Activated T-cell treated with anti-CD3 and anti-CD28 coated beads, Interleukin-2, amount 50 U/mL, for 72 hours (primary cell): Measurements from ENCODE around the gene BLCAP. TPM values are rescaled to one million over a fixed set of nuclear protein-coding genes. Genes with fewer than 3 reads are reported as not detected.

Source experiments
- ATAC-seq, 2 donors: fragments of 150-1000 bp; cut with Tn5 transposase; replicated peaks in 1 of 2; 2 replicates each; pipeline ENCODE4 v1.10.0; 2021; ENCODE audit warnings: moderate library complexity in 2 of 2, mild to moderate bottlenecking in 1 of 2
- DNase-seq, 2 donors: peaks; one replicate each; pipeline ENCODE4 v3.0.0; 2021 to 2022; ENCODE audit warnings: mixed read lengths in 1 of 2
- H3K27ac Mint-ChIP-seq: one replicate; pipeline ENCODE4 v1.8.0; 2022; ENCODE audit warnings: mild to moderate bottlenecking, moderate library complexity, mixed read lengths
- H3K27me3 Mint-ChIP-seq: one replicate; pipeline ENCODE4 v1.8.0; 2022; ENCODE audit warnings: low read depth, mixed read lengths
- H3K36me3 Mint-ChIP-seq, 2 donors: one replicate each; pipeline ENCODE4 v1.8.0; 2022; ENCODE audit warnings: mixed read lengths in 2 of 2, mild to moderate bottlenecking in 1 of 2; ENCODE audit not compliant: insufficient read depth in 2 of 2
- H3K4me1 Mint-ChIP-seq: one replicate; pipeline ENCODE4 v1.8.0; 2022; ENCODE audit warnings: low read depth, mixed read lengths
- H3K4me3 Mint-ChIP-seq, 2 donors: one replicate each; pipeline ENCODE4 v1.8.0; 2022; ENCODE audit warnings: mild to moderate bottlenecking in 2 of 2, mixed read lengths in 2 of 2, moderate library complexity in 2 of 2
- H3K9me3 Mint-ChIP-seq, 2 donors: one replicate each; pipeline ENCODE4 v1.8.0; 2022; ENCODE audit warnings: mixed read lengths in 2 of 2
- total RNA-seq, 2 donors: library from RNA; stranded (reverse); gene quantifications; one replicate each; pipeline ENCODE4 v1.2.3, GENCODE V29; 2022

BLCAP gene
- total RNA-seq, 2 donors from 2014 or later: 35.5 to 39.2 TPM

DNA sequence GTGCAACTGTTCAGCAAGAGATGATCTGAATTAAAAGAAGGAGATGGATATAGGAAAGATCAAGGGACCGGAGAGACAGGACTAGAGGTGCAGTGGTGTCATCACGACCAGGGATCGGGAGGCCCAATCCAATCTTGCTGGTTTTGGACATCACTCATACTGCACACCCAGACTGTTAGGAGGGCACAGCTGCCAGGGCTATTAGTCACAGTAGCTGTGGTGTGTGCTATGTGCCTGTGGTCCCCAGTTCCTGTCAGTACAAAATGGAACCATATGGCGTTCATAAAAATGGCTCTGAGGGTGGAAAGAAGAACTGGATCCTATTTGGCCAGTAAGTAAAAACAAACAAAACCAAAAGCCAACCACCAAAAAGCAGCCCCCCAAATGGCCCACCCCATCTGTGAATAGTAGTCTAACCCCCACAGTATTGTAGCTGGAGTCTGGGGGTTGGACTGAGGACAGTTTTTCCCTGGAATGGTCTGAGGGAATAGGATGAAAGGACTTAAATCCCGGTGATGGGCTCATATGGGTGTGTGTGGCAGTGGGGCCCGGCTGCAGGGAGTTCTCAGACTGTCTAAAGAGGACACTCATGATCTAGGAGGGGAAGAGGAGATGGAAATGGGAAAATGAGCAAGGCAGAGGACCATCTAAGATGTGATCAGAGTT lies 15.9 kb downstream of the BLCAP start:
- peaks cover 7% of the 10 kb centered on the region for H3K4me1 Mint-ChIP-seq
- no peak overlapping the region for H3K27ac Mint-ChIP-seq
- H3K36me3 Mint-ChIP-seq: no peaks in the 10 kb centered on the region
- DNase-seq (no peak), ATAC-seq (no peak)
- no peaks in the 10 kb centered on the region for H3K27me3 Mint-ChIP-seq
- H3K4me3 Mint-ChIP-seq: no peak overlapping the region
- no peaks in the 10 kb centered on the region for H3K9me3 Mint-ChIP-seq

DNA sequence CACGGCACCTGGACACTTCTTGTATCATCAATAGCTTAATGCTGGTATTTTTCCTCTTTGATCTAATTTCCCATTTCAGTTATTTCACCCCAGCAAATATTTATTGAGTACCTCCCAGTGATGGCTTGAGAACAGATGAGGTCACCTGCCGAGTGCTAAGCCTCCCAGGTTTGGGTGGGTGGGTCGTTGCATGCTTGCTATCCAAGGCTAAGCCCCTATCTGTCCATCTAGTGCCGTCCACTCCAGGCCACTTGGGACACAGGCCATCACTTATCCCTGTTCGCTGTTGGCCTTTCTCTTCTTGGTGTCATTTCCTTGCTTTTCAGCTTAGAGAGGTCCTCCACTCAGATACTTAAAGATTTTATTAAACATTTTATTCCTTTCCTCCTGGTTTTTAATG lies 17.4 kb downstream of the BLCAP start:
- H3K36me3 Mint-ChIP-seq: no peaks in the 10 kb centered on the region
- H3K9me3 Mint-ChIP-seq: no peaks in the 10 kb centered on the region
- H3K27ac Mint-ChIP-seq: no peak overlapping the region
- no peak overlapping the region for H3K4me3 Mint-ChIP-seq
- no peaks in the 10 kb centered on the region for H3K4me1 Mint-ChIP-seq
- no peaks in the 10 kb centered on the region for H3K27me3 Mint-ChIP-seq
- DNase-seq (no peak), ATAC-seq (no peak)

DNA sequence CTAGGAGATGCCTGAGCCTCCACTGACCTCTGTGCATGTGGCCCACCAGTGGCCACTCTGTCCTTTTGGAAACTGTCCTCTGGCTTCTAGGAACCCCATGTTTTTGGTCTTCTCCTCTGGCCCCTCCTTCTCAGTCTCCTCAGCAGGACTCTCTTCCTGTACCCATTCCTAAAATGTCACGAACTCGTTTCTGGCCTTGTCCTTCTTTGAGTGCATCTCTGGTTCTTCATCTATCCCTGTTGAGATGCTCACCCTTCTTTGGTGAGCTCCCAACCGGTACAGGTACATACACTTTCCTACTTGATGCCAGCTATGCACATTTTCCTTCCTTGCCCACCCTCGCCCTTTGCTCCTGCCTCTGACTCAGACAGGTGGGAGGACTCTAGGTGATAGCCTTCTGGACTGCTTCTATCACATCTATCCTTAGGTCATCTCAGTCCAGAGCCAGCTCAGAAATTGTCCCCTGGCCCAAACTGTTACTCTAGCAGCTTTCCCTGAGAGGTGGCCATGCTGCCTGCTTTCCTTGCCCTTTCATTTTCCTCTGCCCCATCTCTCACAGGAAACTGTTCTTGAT lies 21.4 kb downstream of the BLCAP start:
- H3K27ac Mint-ChIP-seq: no peak overlapping the region
- DNase-seq: no peak
- no peak for ATAC-seq
- H3K36me3 Mint-ChIP-seq: no peaks in the 10 kb centered on the region
- no peaks in the 10 kb centered on the region for H3K27me3 Mint-ChIP-seq
- no peak overlapping the region for H3K4me3 Mint-ChIP-seq
- H3K4me1 Mint-ChIP-seq: no peaks in the 10 kb centered on the region
- H3K9me3 Mint-ChIP-seq: no peaks in the 10 kb centered on the region

DNA sequence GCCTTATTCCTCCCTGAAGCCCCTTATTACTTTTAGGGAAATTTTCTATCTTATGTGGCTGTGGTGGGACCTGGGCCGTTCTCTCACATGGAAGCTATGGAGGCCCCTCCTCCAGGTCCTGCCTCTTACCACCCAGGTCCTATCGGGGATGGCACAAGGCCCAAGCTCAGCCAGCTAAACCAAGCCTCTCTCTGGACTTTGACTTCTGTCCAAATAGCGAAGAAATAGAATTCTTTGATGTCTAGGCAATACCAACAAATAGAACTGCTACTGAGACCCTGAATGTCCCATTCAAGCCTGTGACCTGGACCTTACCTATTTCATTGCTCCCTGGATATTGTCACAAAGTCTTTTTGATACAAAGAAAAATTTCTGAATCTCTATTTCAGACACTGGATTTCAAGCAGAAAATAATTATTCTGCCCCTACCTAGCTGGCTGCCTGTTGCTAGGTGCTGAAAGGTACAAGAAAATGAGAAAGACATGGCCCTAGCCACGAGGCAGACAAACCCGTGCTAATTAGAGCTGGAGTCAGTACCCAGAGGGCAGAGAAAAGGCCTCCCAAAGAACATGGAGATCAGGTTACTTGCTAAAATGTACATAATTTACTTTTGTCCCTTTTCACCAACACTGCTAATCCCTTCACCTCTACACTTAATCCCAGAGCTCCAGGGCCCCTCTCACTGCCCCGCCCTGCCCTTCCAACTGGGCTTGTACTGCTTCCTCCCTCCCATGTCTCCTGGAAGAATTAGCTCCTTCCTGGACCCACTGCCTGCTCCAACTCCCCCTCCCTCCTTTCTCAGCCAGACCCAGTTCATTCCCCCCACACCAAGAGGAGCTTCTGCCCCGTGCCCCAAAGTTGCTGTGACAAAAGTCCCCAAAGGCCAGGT lies 22.2 kb downstream of the BLCAP start:
- H3K36me3 Mint-ChIP-seq: no peaks in the 10 kb centered on the region
- no peak overlapping the region for H3K4me3 Mint-ChIP-seq
- H3K9me3 Mint-ChIP-seq: no peaks in the 10 kb centered on the region
- ATAC-seq (no peak), DNase-seq (no peak)
- no peaks in the 10 kb centered on the region for H3K27me3 Mint-ChIP-seq
- no peaks in the 10 kb centered on the region for H3K4me1 Mint-ChIP-seq
- H3K27ac Mint-ChIP-seq: no peak overlapping the region

DNA sequence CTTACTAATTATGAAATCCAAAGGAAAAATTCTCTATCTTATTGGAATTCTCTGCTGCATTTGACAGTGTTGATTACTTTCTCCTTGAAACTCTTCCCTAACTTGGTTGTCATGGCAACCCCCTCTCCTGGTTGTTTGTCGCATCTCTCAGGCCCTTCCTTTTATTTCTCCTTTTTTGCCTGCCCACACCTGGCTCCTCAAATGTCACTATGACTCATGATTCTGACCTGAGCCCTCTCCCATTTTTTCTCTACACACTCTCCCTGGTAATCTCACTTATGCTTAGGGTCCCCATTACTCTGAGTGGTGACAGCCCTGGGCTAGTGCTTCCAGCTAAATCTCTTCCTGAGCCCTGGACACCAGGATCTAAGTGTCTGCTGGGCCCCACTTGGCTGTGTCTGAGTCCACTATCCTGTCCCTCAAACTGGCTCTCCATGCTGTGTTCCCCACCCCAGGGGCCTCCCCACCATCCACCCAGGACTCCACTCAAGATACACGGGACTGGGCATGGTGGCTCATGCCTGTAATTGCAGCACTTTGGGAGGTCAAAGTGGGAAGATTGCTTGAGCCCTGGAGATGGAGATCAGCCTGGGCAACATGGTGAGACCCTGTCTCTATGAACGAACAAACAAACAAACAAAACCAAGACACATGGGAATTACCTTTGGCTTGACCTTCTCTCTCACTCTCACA lies 23.1 kb downstream of the BLCAP start:
- DNase-seq (no peak), ATAC-seq (no peak)
- Mint-ChIP-seq H3K27ac (no peak overlapping the region), H3K36me3 (no peaks in the 10 kb centered on the region), H3K4me3 (no peak overlapping the region), H3K9me3 (no peaks in the 10 kb centered on the region), H3K27me3 (no peaks in the 10 kb centered on the region), H3K4me1 (no peaks in the 10 kb centered on the region)

DNA sequence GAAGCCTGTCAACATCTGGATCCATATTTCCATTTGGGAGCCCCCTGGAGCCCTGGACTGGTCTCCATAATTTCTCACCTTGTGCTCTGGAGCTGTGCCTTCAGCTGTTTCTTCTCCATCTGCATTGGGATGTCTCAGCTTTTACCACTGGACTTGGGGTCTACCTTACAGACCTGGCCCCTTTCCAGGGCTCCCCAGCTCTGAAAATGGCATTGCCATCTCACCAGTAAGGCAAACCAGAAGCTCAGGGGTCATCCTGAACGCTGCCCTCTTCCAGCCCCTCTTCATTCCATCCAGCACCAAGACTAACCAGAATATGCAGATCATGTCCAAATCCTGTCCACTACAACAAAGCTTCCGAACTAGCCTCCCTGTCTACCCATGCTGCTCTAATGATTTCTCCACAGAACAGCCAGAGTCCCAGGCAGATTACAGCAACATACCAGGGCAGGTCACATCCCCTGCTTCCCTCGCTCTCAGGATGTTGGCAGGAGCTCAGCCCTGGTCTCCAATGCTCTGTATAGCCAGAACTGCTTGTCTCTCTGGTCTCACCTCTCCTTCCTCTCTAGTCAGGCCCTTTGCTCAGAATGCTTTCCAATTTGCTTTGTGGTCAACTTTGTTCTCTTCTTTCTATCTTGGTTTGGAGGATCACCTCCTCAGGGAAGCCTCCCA lies 24.3 kb downstream of the BLCAP start:
- Mint-ChIP-seq H3K36me3 (no peaks in the 10 kb centered on the region), H3K27me3 (no peaks in the 10 kb centered on the region), H3K4me3 (no peak overlapping the region)

GRCh38 chr20:37502654-37503053 lies 25.0 kb downstream of the BLCAP start:
- Mint-ChIP-seq H3K4me1 (no peaks in the 10 kb centered on the region), H3K4me3 (no peak overlapping the region), H3K9me3 (no peaks in the 10 kb centered on the region), H3K36me3 (no peaks in the 10 kb centered on the region), H3K27me3 (no peaks in the 10 kb centered on the region), H3K27ac (no peak overlapping the region)
- ATAC-seq: no peak
- DNase-seq: no peak

More for the DNA sequence above, 24.3 kb downstream of the BLCAP start:
- Mint-ChIP-seq H3K4me1 (no peaks in the 10 kb centered on the region), H3K27ac (no peak overlapping the region), H3K9me3 (no peaks in the 10 kb centered on the region)
- no peak for ATAC-seq
- DNase-seq: no peak

- no peaks in the 10 kb centered on the region for H3K9me3 Mint-ChIP-seq
- H3K27ac Mint-ChIP-seq: no peak overlapping the region
- DNase-seq (no peak), ATAC-seq (no peak)
- no peaks in the 10 kb centered on the region for H3K4me1 Mint-ChIP-seq
- H3K27me3 Mint-ChIP-seq: no peaks in the 10 kb centered on the region
- H3K36me3 Mint-ChIP-seq: no peaks in the 10 kb centered on the region
- no peak overlapping the region for H3K4me3 Mint-ChIP-seq
These were observed 25.7 kb downstream of the BLCAP start for GRCh38 chr20:37501940-37502339.

- Mint-ChIP-seq H3K4me3 (no peak overlapping the region), H3K27me3 (no peaks in the 10 kb centered on the region), H3K27ac (no peak overlapping the region), H3K4me1 (no peaks in the 10 kb centered on the region), H3K36me3 (no peaks in the 10 kb centered on the region), H3K9me3 (no peaks in the 10 kb centered on the region)
- ATAC-seq: no peak
- no peak for DNase-seq
These were observed 27.4 kb downstream of the BLCAP start for GRCh38 chr20:37500311-37500710.

- Mint-ChIP-seq H3K9me3 (no peaks in the 10 kb centered on the region), H3K36me3 (no peaks in the 10 kb centered on the region), H3K4me3 (no peak overlapping the region), H3K27me3 (no peaks in the 10 kb centered on the region), H3K4me1 (no peaks in the 10 kb centered on the region), H3K27ac (no peak overlapping the region)
- no peak for DNase-seq
- no peak for ATAC-seq
These were observed 29.5 kb downstream of the BLCAP start for GRCh38 chr20:37498066-37498665.

- ATAC-seq: no peak
- no peak for DNase-seq
- Mint-ChIP-seq H3K4me1 (no peaks in the 10 kb centered on the region), H3K4me3 (no peak overlapping the region), H3K9me3 (no peaks in the 10 kb centered on the region), H3K27ac (no peak overlapping the region), H3K27me3 (no peaks in the 10 kb centered on the region), H3K36me3 (no peaks in the 10 kb centered on the region)
These were observed 32.9 kb downstream of the BLCAP start for GRCh38 chr20:37494796-37495195.

DNA sequence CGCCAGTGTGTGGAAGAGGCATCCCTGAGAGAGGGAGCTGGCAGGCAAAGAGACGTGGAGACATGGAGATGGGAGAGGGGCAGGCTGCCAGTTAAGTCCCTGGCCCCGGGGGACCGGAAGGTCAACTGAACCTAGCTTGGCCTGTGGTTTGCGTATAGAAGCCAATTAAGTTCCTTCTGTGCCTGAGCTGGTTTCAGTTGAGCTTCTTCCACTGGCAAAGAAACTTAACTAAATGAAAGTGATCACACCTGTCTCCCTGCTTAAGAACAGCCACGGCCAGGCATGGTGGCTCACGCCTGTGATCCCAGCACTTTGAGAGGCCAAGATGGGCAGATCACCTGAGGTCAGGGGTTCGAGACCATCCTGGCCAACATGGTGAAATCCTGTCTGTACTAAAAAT lies 33.4 kb downstream of the BLCAP start:
- Mint-ChIP-seq H3K27ac (no peak overlapping the region), H3K27me3 (no peaks in the 10 kb centered on the region), H3K4me1 (no peaks in the 10 kb centered on the region), H3K36me3 (no peaks in the 10 kb centered on the region), H3K4me3 (no peak overlapping the region), H3K9me3 (no peaks in the 10 kb centered on the region)
- no peak for ATAC-seq
- DNase-seq: no peak
